Measurements from ENCODE around the gene RALGAPA1. TPM values are rescaled to one million over a fixed set of nuclear protein-coding genes. Genes with fewer than 3 reads are reported as not detected.

Gene RALGAPA1
- total and polyA plus RNA-seq, 2 of the 13 experiments (the other 11 are each of a cell fraction or from before 2014, with no cell fraction given) = 65.0 to 89.2 TPM

- H3K4me2 ChIP-seq (ENCODE audit: low read depth, low read length) = no peak overlapping the region
- ATAC-seq (no peak), FAIRE-seq (no peak), DNase-seq (ENCODE audit: low spot score) (no peak)
- no peak overlapping the region for H2AFZ ChIP-seq (ENCODE audit: low read length)
- no peak overlapping the region for H3K9ac ChIP-seq (ENCODE audit: insufficient read depth, low read depth, low read length)
- no peaks in the 10 kb centered on the region for H3K27me3 ChIP-seq (ENCODE audit: control insufficient read depth in 1 of 2, insufficient read depth in 2 of 2, low read length in 2 of 2)
- intact Hi-C loops (cut with micrococcal nuclease; ENCODE audit: unreplicated experiment) (no loop called here), in situ Hi-C loops (cut with HindIII; ENCODE audit: extremely low pct_ligation_motif_present, low pct_unique_long_range_greater_than_20kb) (no loop called here)
- peaks cover 4 to 8% of the 10 kb centered on the region in 2 experiments; a peak in 3 of 5 replicates for H3K36me3 ChIP-seq (replicated peaks in 1 of 2; ENCODE audit: control insufficient read depth in 1 of 2, insufficient read depth in 2 of 2, low read length in 2 of 2)
- POLR2A ChIA-PET = no interaction called here
- 96% methylated on average over 2 of the region's 2 CpGs for WGBS (ENCODE audit: low lambda C conversion rate)
- peaks cover 19% of the 10 kb centered on the region for H4K20me1 ChIP-seq (ENCODE audit: insufficient read depth, low read length)
- no peak overlapping the region for H3K27ac ChIP-seq (ENCODE audit: extremely low read length, insufficient read depth, low read length)
- no peak overlapping the region for H3K4me3 ChIP-seq (replicated peaks in 1 of 3; ENCODE audit: insufficient read depth in 1 of 3, low read depth in 2 of 3, low read length in 3 of 3)
- TF ChIP-seq FOXJ3 (CRISPR knock-in tag; IDR thresholded peaks at IDR 0.05; ENCODE audit: borderline replicate concordance) = no peak
- TF ChIP-seq PHB2 (IDR thresholded peaks at IDR 0.05; ENCODE audit: partially characterized antibody) = no peak
- no peak for TF ChIP-seq MAF1 (CRISPR knock-in tag; IDR thresholded peaks at IDR 0.05; ENCODE audit: borderline replicate concordance)
- TF ChIP-seq ZFP37 (CRISPR knock-in tag; IDR thresholded peaks at IDR 0.05; ENCODE audit: borderline replicate concordance) = no peak
- no peak for TF ChIP-seq HNRNPK (IDR thresholded peaks at IDR 0.05; ENCODE audit: low read depth, low read length, poor library complexity, severe bottlenecking)
- no peak for TF ChIP-seq SOX13 (IDR thresholded peaks at IDR 0.05)
- no peak for TF ChIP-seq SOX13 (CRISPR knock-in tag; conservative IDR thresholded peaks at IDR 0.05 in 1 of 2, IDR thresholded peaks at IDR 0.05 in 1 of 2)
- TF ChIP-seq BRD4 (CRISPR knock-in tag; IDR thresholded peaks at IDR 0.05) = no peak
- TF ChIP-seq ZFP82 (CRISPR knock-in tag; IDR thresholded peaks at IDR 0.05; ENCODE audit: borderline replicate concordance) = no peak
- TF ChIP-seq ZNF383 (CRISPR knock-in tag; IDR thresholded peaks at IDR 0.05; ENCODE audit: borderline replicate concordance) = no peak
- TF ChIP-seq ZNF563 (CRISPR knock-in tag; IDR thresholded peaks at IDR 0.05) = no peak
- BruUV-seq (replicated peaks) = TSS peak; percentile 19
- H3K4me1 ChIP-seq (ENCODE audit: insufficient read depth, low read length) = peaks cover 7% of the 10 kb centered on the region; the same call in 1 of the 2 replicates
- CTCF ChIA-PET (ENCODE audit: low intra/inter-chr PET ratio, low total read pairs) = no interaction called here
- no peaks in the 10 kb centered on the region for H3K9me3 ChIP-seq (ENCODE audit: low read length)
- H3K79me2 ChIP-seq (ENCODE audit: insufficient read depth, low read length) = peaks cover 87% of the 10 kb centered on the region
Measured at GRCh38 chr14:35786856-35787255, 22.2 kb downstream of the RALGAPA1 start.
